Karpas-422 (cell line): Measurements from ENCODE around the gene TM9SF3. TPM values are rescaled to one million over a fixed set of nuclear protein-coding genes. Genes with fewer than 3 reads are reported as not detected.

ENCODE experiments used
- DNase-seq: peaks from one replicate; pipeline ENCODE4 v3.0.0-alpha.2; 2015
- H2AFZ ChIP-seq: fragments of 200-600 bp; sonication (generic); 2 replicates; pipeline ENCODE4 v1.6.1; 2014; ENCODE audit warnings: antibody characterized with exemption, low read length, mixed read lengths
- H3K27ac ChIP-seq: fragments of 200-600 bp; sonication (generic); 2 replicates; pipeline ENCODE4 v1.5.1; 2014; ENCODE audit warnings: mild to moderate bottlenecking, low read length, moderate library complexity
- H3K27me3 ChIP-seq: fragments of 200-600 bp; sonication (generic); 2 replicates; pipeline ENCODE4 v1.6.1; 2014; ENCODE audit warnings: low read length, mixed read lengths
- H3K36me3 ChIP-seq: fragments of 200-600 bp; sonication (generic); 2 replicates; pipeline ENCODE4 v1.6.1; 2014; ENCODE audit warnings: low read length, mixed read lengths; ENCODE audit not compliant: insufficient read depth
- H3K4me1 ChIP-seq: fragments of 200-600 bp; sonication (generic); 2 replicates; pipeline ENCODE4 v1.6.1; 2014; ENCODE audit warnings: mild to moderate bottlenecking, low read length, mixed read lengths
- H3K4me2 ChIP-seq: fragments of 200-600 bp; sonication (generic); 2 replicates; pipeline ENCODE4 v1.6.1; 2014; ENCODE audit warnings: low read length, low read depth, mild to moderate bottlenecking; ENCODE audit not compliant: poor library complexity, severe bottlenecking
- H3K4me3 ChIP-seq: fragments of 200-600 bp; sonication (generic); 2 replicates; pipeline ENCODE4 v1.5.1; 2014; ENCODE audit warnings: mild to moderate bottlenecking, antibody characterized with exemption, low read length, mixed read lengths
- H3K79me2 ChIP-seq: fragments of 200-600 bp; sonication (generic); 2 replicates; pipeline ENCODE4 v1.6.1; 2014; ENCODE audit warnings: mild to moderate bottlenecking, low read length, mixed read lengths
- H3K9ac ChIP-seq: fragments of 200-600 bp; sonication (generic); 2 replicates; pipeline ENCODE4 v1.6.0; 2014; ENCODE audit warnings: low read length
- H3K9me2 ChIP-seq: fragments of 200-600 bp; sonication (generic), shearing (Covaris generic); replicated peaks from 2 replicates; pipeline ENCODE4 v1.6.0; 2014; ENCODE audit warnings: mild to moderate bottlenecking, low read length, moderate library complexity; ENCODE audit not compliant: insufficient read depth
- H3K9me3 ChIP-seq: fragments of 300-700, 200-600 bp; sonication (generic); 2 replicates; pipeline ENCODE4 v1.6.1; 2014; ENCODE audit warnings: low read length, mixed read lengths
- H4K20me1 ChIP-seq: fragments of 200-600 bp; sonication (generic); 2 replicates; pipeline ENCODE4 v1.6.1; 2014; ENCODE audit warnings: mild to moderate bottlenecking, antibody characterized with exemption, low read length, low read depth; ENCODE audit not compliant: insufficient read depth
- total RNA-seq: library from RNA; depleted of rRNA; stranded (reverse); fragments of >200 nt; shearing (Covaris generic); gene quantifications from 2 replicates; pipeline ENCODE4 v1.2.3, GENCODE V29; 2014; ENCODE audit warnings: low replicate concordance

TM9SF3 gene
- total RNA-seq, 1 experiment from 2014 or later, result 32.5 TPM

DNA sequence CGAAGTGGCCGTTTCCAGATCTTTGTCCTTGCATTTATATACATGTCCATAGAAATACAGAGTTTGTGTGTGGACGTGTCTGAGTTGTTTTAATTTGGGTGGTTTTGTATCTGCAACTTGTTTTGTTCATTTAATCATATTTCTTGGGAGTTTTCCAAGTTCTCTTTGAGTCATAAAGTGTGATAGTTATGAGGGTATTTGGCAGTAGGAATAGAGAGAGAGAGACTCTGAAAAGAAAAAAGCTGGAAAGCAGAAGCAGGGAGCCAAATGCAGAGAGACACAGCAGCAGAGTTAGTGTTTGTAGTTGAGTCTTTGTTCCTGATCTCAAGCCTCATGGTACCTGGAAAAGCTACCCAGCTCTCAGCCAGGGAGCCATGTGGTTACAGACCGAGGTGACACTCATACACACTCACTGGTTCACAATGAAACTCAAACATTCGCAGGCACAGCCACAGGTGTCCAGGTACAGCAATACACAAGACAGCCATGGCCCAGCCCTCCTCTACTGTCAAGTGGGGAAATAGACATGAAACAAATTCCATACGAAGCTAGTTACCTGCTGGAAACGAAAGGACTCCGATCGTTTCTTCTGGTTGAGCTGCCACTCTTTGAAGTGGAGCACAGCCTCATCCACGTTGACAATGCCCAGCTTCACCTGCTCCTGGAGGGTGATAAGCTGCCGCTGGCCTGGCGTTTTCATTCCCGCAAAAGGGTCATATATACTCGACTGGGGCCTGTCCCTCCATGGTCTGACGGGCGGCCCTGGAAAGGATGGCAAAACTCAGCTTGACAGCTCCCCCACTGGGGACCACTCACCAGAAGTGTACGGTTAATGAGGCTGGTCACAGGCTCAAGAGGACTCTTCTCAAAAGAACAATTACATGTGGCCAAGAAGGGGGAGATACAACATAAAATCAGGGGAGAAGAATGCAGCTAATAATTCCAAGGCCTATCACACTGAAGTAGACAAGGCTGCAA lies 33.3 kb upstream of the TM9SF3 start:
- Histone ChIP-seq H3K27me3 (no peaks in the 10 kb centered on the region), H3K79me2 (peaks cover 8% of the 10 kb centered on the region; the same call in 1 of the 2 replicates), H3K9me3 (no peaks in the 10 kb centered on the region), H3K4me3 (no peak overlapping the region), H3K9me2 (no peaks in the 10 kb centered on the region), H2AFZ (no peak overlapping the region), H4K20me1 (no peaks in the 10 kb centered on the region), H3K9ac (no peak overlapping the region), H3K36me3 (peaks cover 18% of the 10 kb centered on the region), H3K4me2 (no peak overlapping the region), H3K27ac (no peak overlapping the region), H3K4me1 (no peaks in the 10 kb centered on the region)
- no peak for DNase-seq

DNA sequence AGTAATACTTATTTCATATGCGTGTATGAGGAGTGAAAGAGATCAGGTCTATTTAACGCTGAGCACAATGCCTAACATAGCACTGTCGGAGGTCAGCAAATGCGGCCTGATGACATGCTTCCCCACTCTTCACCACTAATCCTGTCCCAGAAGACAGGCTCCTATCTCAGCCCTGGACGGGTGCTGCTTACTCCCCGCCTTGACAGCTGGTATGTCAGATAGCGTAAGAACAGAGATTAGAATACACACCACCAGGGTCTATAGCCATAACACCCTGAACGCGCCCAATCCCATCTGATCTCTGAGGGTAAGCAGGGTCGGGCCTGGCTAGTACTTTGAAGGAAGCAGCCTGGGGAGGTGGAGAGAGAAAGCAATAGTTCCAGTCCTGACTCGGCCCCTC lies 32.3 kb upstream of the TM9SF3 start:
- no peaks in the 10 kb centered on the region for H4K20me1 ChIP-seq
- H3K27ac ChIP-seq, result no peak overlapping the region
- no peaks in the 10 kb centered on the region for H3K4me1 ChIP-seq
- peaks cover 8% of the 10 kb centered on the region; the same call in 1 of the 2 replicates for H3K79me2 ChIP-seq
- no peaks in the 10 kb centered on the region for H3K9me2 ChIP-seq
- H3K27me3 ChIP-seq, result no peaks in the 10 kb centered on the region
- H3K9ac ChIP-seq, result no peak overlapping the region
- no peak overlapping the region for H3K4me2 ChIP-seq
- no peak overlapping the region for H2AFZ ChIP-seq
- H3K4me3 ChIP-seq, result no peak overlapping the region
- no peaks in the 10 kb centered on the region for H3K9me3 ChIP-seq
- peaks cover 18% of the 10 kb centered on the region for H3K36me3 ChIP-seq
- DNase-seq, result no peak

- Histone ChIP-seq H2AFZ (no peak overlapping the region), H3K27me3 (no peaks in the 10 kb centered on the region), H3K36me3 (peaks cover 17% of the 10 kb centered on the region), H3K9ac (no peak overlapping the region), H3K79me2 (peaks cover 6% of the 10 kb centered on the region; the same call in 1 of the 2 replicates), H3K9me2 (no peaks in the 10 kb centered on the region), H4K20me1 (no peaks in the 10 kb centered on the region), H3K4me2 (no peak overlapping the region), H3K4me1 (no peaks in the 10 kb centered on the region), H3K4me3 (no peak overlapping the region), H3K9me3 (no peaks in the 10 kb centered on the region), H3K27ac (no peak overlapping the region)
- no peak for DNase-seq
Measured at GRCh38 chr10:96618653-96619052, 31.8 kb upstream of the TM9SF3 start.

DNA sequence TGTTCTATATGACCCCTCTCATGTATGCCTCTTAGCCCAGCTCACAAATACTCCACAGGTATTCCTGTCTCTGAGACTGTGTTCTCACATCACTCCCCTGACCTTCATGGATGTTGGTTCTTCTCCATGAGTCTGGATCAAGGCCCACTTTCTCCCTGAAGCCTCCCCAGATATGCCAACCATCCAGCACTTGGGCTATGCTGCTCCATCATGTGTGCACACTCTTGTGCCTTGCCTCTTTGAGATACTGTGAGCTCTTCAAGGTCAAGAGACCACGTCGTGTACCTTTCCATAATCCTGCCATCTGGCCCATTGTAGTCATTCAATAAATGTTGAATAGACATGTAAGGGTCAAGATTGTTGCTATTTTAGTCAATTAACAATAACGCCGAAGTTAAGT lies 30.1 kb upstream of the TM9SF3 start:
- Histone ChIP-seq H3K9me2 (no peaks in the 10 kb centered on the region), H3K27me3 (no peaks in the 10 kb centered on the region), H3K4me3 (no peak overlapping the region), H3K36me3 (peaks cover 12% of the 10 kb centered on the region), H3K4me1 (no peaks in the 10 kb centered on the region), H3K9ac (no peak overlapping the region), H2AFZ (no peak overlapping the region), H3K27ac (no peak overlapping the region), H3K9me3 (no peaks in the 10 kb centered on the region), H4K20me1 (no peaks in the 10 kb centered on the region), H3K4me2 (no peak overlapping the region), H3K79me2 (no peaks in the 10 kb centered on the region; the same call in 1 of the 2 replicates)
- DNase-seq, result no peak

- H3K9me3 ChIP-seq, result no peaks in the 10 kb centered on the region
- no peaks in the 10 kb centered on the region for H3K9me2 ChIP-seq
- DNase-seq, result no peak
- H3K79me2 ChIP-seq, result no peaks in the 10 kb centered on the region; the same call in 1 of the 2 replicates
- H4K20me1 ChIP-seq, result no peaks in the 10 kb centered on the region
- H3K4me3 ChIP-seq, result no peak overlapping the region
- no peak overlapping the region for H3K27ac ChIP-seq
- H3K27me3 ChIP-seq, result no peaks in the 10 kb centered on the region
- no peak overlapping the region for H3K9ac ChIP-seq
- no peak overlapping the region for H2AFZ ChIP-seq
- H3K36me3 ChIP-seq, result peaks cover 13% of the 10 kb centered on the region
- H3K4me2 ChIP-seq, result no peak overlapping the region
- no peaks in the 10 kb centered on the region for H3K4me1 ChIP-seq
Measured at GRCh38 chr10:96614515-96614914, 27.7 kb upstream of the TM9SF3 start.

DNA sequence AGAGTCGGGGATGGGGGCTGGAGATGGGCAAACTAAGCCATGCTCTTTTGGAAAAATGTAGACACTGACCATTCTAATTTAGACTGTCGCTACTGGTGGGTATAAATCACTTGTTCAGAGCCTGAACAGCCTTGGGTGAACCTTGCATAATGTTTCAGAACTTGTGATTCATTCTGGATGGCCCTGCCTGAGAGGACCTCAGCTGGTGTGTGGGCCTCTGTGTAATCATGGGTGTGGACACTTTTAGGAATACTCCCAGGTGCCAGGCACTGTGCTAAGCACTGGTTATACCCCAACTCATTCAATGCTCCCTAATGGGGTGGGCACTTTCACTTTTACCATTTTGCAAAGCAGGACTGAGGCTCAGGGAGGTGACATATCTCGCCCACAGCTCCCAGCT lies 26.8 kb upstream of the TM9SF3 start:
- Histone ChIP-seq H3K4me2 (no peak overlapping the region), H3K27ac (no peak overlapping the region), H3K36me3 (peaks cover 16% of the 10 kb centered on the region), H3K4me1 (no peaks in the 10 kb centered on the region), H3K9me2 (no peaks in the 10 kb centered on the region), H4K20me1 (no peaks in the 10 kb centered on the region), H3K9me3 (no peaks in the 10 kb centered on the region), H3K27me3 (no peaks in the 10 kb centered on the region), H3K79me2 (no peaks in the 10 kb centered on the region; the same call in 1 of the 2 replicates), H2AFZ (no peak overlapping the region), H3K9ac (no peak overlapping the region), H3K4me3 (no peak overlapping the region)
- no peak for DNase-seq

GRCh38 chr10:96612055-96612830 lies 25.4 kb upstream of the TM9SF3 start:
- no peak for DNase-seq
- H3K9ac ChIP-seq, result no peak overlapping the region
- no peak overlapping the region for H3K4me2 ChIP-seq
- no peak overlapping the region for H3K27ac ChIP-seq
- H3K4me3 ChIP-seq, result no peak overlapping the region
- no peaks in the 10 kb centered on the region for H3K4me1 ChIP-seq
- H2AFZ ChIP-seq, result no peak overlapping the region
- no peaks in the 10 kb centered on the region for H3K9me2 ChIP-seq
- no peaks in the 10 kb centered on the region for H4K20me1 ChIP-seq
- no peaks in the 10 kb centered on the region for H3K9me3 ChIP-seq
- H3K27me3 ChIP-seq, result no peaks in the 10 kb centered on the region
- peaks cover 23% of the 10 kb centered on the region for H3K36me3 ChIP-seq
- no peaks in the 10 kb centered on the region; the same call in 1 of the 2 replicates for H3K79me2 ChIP-seq

DNA sequence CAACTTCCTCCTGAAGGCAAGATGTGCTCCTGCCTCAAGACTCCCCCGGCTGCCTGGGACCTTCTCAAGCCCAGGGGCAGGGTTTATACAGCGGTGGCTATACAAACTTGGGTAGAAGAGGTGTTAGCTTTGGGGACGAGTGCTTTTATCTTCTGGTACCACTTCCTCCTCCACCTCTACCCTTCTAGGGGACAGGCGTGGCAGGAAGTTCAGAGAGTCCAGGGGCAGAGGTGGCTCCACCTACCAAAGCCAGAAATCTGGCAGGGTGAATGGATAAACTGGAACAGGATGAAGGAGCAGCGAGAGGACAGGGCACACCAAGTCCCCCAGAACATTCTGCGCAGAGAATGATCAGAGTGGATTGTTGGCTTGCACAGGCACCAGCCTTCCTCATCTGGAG lies 24.0 kb upstream of the TM9SF3 start:
- Histone ChIP-seq H3K4me2 (no peak overlapping the region), H3K9ac (no peak overlapping the region), H3K27ac (no peak overlapping the region), H3K9me3 (no peaks in the 10 kb centered on the region), H3K36me3 (peaks cover 28% of the 10 kb centered on the region), H2AFZ (no peak overlapping the region), H3K27me3 (no peaks in the 10 kb centered on the region), H3K79me2 (no peaks in the 10 kb centered on the region; the same call in 1 of the 2 replicates), H3K4me3 (no peak overlapping the region), H4K20me1 (no peaks in the 10 kb centered on the region), H3K9me2 (no peaks in the 10 kb centered on the region), H3K4me1 (no peaks in the 10 kb centered on the region)
- DNase-seq, result no peak
